ENCODE measurements around the gene AZU1. TPM values are rescaled to one million over a fixed set of nuclear protein-coding genes. Genes with fewer than 3 reads are reported as not detected.

AZU1 gene
- total RNA-seq, 2 donors from 2014 or later: 6.9 TPM; not detected in 1

GRCh38 chr19:788983-789700, 38.5 kb upstream of the AZU1 start:
- TF ChIP-seq, protein P1, sequence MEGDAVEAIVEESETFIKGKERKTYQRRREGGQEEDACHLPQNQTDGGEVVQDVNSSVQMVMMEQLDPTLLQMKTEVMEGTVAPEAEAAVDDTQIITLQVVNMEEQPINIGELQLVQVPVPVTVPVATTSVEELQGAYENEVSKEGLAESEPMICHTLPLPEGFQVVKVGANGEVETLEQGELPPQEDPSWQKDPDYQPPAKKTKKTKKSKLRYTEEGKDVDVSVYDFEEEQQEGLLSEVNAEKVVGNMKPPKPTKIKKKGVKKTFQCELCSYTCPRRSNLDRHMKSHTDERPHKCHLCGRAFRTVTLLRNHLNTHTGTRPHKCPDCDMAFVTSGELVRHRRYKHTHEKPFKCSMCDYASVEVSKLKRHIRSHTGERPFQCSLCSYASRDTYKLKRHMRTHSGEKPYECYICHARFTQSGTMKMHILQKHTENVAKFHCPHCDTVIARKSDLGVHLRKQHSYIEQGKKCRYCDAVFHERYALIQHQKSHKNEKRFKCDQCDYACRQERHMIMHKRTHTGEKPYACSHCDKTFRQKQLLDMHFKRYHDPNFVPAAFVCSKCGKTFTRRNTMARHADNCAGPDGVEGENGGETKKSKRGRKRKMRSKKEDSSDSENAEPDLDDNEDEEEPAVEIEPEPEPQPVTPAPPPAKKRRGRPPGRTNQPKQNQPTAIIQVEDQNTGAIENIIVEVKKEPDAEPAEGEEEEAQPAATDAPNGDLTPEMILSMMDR (IDR thresholded peaks at IDR 0.05): no peak
- no peak for TF ChIP-seq POLR2AphosphoS5 (IDR thresholded peaks at IDR 0.05)
- Histone ChIP-seq H3K27ac (no peak overlapping the region), H3K4me3 (no peak overlapping the region), H3K27me3 (replicated peaks; ENCODE audit: insufficient read depth) (no peaks in the 10 kb centered on the region), H3K36me3 (no peaks in the 10 kb centered on the region), H3K9me3 (no peaks in the 10 kb centered on the region), H3K4me1 (replicated peaks) (no peaks in the 10 kb centered on the region)
- 57% methylated on average over 33 of the region's 33 CpGs for WGBS
- intact Hi-C loops (cut with DNase I): no loop called here
- DNase-seq (ENCODE audit: low spot score): no peak

- TF ChIP-seq POLR2AphosphoS5 (IDR thresholded peaks at IDR 0.05) (no peak), POLR2A (IDR thresholded peaks at IDR 0.05) (no peak)
- TF ChIP-seq, protein P1 (IDR thresholded peaks at IDR 0.05): no peak
- no peak overlapping the region for H3K27ac ChIP-seq
- intact Hi-C loops (cut with DNase I): no loop called here
- no peak for DNase-seq (ENCODE audit: low spot score)
- H3K36me3 ChIP-seq: no peaks in the 10 kb centered on the region
- H3K4me1 ChIP-seq (replicated peaks): no peaks in the 10 kb centered on the region
- no peak overlapping the region for H3K4me3 ChIP-seq
- WGBS: 91% methylated on average over 9 of the region's 9 CpGs
- H3K9me3 ChIP-seq: no peaks in the 10 kb centered on the region
- no peaks in the 10 kb centered on the region for H3K27me3 ChIP-seq (replicated peaks; ENCODE audit: insufficient read depth)
Observed at GRCh38 chr19:789701-790060, 38.0 kb upstream of the AZU1 start.

GRCh38 chr19:791007-791566, 36.5 kb upstream of the AZU1 start:
- no peaks in the 10 kb centered on the region for H3K27me3 ChIP-seq (replicated peaks; ENCODE audit: insufficient read depth)
- no peaks in the 10 kb centered on the region for H3K36me3 ChIP-seq
- WGBS: 85% methylated on average over 26 of the region's 26 CpGs
- no peaks in the 10 kb centered on the region for H3K4me1 ChIP-seq (replicated peaks)
- TF ChIP-seq, protein P1 (IDR thresholded peaks at IDR 0.05): no peak
- TF ChIP-seq POLR2AphosphoS5 (IDR thresholded peaks at IDR 0.05): no peak
- TF ChIP-seq POLR2A (IDR thresholded peaks at IDR 0.05): no peak
- H3K27ac ChIP-seq: no peak overlapping the region
- intact Hi-C loops (cut with DNase I): no loop called here
- H3K4me3 ChIP-seq: no peak overlapping the region
- H3K9me3 ChIP-seq: no peaks in the 10 kb centered on the region
- DNase-seq (ENCODE audit: low spot score): no peak

- intact Hi-C loops (cut with DNase I): no loop called here
- Histone ChIP-seq H3K27ac (no peak overlapping the region), H3K27me3 (replicated peaks; ENCODE audit: insufficient read depth) (no peaks in the 10 kb centered on the region), H3K4me1 (replicated peaks) (no peaks in the 10 kb centered on the region), H3K4me3 (no peak overlapping the region), H3K36me3 (no peaks in the 10 kb centered on the region), H3K9me3 (no peaks in the 10 kb centered on the region)
- DNase-seq (ENCODE audit: low spot score): no peak
- WGBS: 55% methylated on average over 8 of the region's 8 CpGs
- TF ChIP-seq, protein P1 (IDR thresholded peaks at IDR 0.05): no peak
- no peak for TF ChIP-seq POLR2AphosphoS5 (IDR thresholded peaks at IDR 0.05)
- no peak for TF ChIP-seq POLR2A (IDR thresholded peaks at IDR 0.05)
Observed at GRCh38 chr19:791567-792305, 35.9 kb upstream of the AZU1 start.

All from prostate gland (tissue), 2 donors.